Measurements from ENCODE around the gene RSPO3.

- TF ChIP-seq CTCF (IDR thresholded peaks at IDR 0.05; ENCODE audit: insufficient read depth, low read depth, low read length) (no peak), EZH2 (IDR thresholded peaks at IDR 0.05; ENCODE audit: insufficient read depth, low read length) (no peak)
These were observed 64.0 kb downstream of the RSPO3 start for GRCh38 chr6:127182501-127182900.
